ENCODE data around the gene DGKE. TPM values are rescaled to one million over a fixed set of nuclear protein-coding genes. Genes with fewer than 3 reads are reported as not detected.

DGKE gene
- total RNA-seq, 1 donor from 2014 or later = 3.1 TPM

DNA sequence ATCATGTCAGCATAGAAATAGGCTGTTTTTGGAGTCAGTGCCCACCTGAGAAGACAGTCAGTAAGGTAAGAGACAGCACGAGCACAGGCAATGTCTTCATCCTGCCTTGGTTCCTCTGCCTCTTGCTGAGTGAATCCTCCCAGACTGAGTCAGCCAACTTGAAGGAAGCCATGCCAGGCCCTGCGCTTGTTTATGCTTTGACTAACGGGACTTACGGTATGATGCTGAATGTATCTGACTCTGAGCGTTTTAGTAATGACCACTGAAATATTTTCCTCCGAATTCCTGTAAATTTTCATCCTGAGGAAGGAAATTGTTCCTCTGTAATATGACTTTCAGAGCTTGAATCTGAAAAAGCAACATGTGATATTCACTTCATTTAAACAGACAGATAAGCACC lies 18.2 kb upstream of the DGKE start:
- ATAC-seq = no peak

DNA sequence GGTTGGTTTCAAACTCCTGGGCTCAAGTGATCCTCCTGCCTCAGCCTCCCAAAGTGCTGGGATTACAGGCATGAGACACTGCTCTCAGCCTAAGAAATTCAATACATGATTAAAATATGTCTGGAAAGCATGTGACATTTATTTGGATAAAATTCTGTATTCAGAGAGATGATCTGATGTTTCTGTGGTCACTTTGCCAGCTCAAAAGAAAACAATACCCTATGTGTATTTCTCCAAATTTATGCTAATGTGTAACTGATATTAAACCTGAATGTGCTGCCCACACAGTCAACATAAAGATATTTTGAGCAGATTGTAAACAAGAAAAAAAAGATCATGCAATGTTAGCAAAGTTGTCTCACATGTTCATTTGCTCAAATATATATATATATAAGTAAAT lies 16.9 kb upstream of the DGKE start:
- no peak for ATAC-seq

GRCh38 chr17:56819030-56819429 lies 14.9 kb upstream of the DGKE start:
- ATAC-seq = no peak

DNA sequence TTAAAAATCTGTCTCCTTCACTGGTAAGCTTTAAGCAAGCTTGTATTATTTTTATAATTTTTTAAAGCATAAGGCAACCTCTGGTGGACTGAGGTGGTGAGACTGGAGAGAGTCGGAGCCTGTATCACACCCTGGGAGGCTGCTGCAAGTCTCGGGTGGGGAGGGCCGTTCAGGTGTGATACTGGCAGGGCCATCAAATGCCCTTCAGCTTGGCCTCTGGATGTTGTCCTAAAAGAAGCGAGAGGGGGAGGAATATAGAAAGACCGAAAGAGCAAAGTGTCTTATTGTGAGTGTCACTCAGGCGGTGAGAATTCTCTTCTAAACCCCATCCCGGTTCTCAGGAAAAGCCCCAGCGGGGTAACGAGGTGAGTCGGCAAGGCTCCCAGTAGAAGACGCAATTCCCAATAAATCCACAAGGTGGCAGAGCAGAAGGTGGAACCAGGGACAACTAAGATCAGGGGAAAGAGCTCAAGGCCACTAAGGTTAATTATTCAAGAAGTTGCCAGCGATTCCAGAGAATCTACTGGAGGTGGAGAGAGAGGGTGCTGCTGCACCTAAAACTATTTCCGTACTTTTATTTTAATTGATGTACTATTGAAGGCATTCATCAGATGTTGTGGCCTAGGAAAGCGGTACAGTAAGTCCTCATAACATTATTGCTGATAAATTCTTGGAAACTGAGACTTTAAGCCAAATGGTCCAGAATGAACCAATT lies 14.4 kb upstream of the DGKE start:
- ATAC-seq = peak; percentile 87

DNA sequence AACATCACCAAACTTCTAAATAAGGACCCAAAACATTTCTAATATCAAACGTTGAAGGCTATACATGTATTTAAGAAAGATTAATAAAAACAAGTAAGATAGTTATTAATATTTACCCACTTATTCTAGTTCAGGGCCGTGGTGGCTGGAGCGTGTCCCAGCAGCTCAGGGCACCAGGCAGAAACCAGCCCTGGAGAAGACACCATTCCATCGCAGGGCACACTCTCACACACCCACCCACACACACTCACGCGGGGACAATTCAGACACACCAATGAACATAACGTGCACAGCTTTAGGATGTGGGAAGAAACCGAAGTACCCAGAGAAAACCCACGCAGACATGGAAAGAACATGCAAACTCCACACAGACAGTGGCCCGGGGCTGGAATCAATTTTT lies 13.7 kb upstream of the DGKE start:
- ATAC-seq = no peak

DNA sequence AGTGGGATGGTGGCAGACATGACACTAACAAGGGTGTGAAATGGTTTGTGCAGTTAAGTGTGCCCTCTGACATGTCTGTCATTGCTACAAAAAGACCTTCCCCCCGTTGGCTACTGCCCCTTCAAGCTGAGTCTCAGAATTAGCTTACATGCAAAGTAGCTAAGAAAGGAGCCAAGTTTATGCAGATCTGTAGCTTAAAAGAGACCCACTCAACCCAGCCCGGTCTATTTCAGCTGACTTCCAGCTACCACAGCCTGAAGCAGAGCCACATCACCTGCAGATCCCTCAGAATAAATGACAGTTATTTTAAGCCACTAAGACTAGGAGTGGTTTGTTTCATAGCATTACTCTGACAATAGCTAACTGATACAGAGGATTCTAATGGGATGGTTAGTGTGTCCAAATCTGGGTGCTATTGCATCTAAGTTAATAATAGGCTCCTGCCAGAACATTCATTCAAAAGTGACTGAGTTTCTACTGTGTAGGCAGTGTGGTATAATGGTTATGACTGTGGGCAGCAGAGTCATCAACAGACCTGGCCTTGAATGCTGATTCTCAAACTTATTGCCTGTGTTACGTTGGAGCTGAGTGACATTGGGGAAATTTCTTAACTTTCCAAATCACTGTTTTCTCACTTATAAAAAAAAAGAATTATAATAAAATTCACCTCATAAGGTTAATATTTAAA lies 12.0 kb upstream of the DGKE start:
- ATAC-seq = no peak

GRCh38 chr17:56822725-56823124 lies 11.2 kb upstream of the DGKE start:
- ATAC-seq = peak; percentile 28

GRCh38 chr17:56823848-56824247 lies 10.1 kb upstream of the DGKE start:
- no peak for ATAC-seq

GRCh38 chr17:56824503-56824902 lies 9.4 kb upstream of the DGKE start:
- no peak for ATAC-seq

DNA sequence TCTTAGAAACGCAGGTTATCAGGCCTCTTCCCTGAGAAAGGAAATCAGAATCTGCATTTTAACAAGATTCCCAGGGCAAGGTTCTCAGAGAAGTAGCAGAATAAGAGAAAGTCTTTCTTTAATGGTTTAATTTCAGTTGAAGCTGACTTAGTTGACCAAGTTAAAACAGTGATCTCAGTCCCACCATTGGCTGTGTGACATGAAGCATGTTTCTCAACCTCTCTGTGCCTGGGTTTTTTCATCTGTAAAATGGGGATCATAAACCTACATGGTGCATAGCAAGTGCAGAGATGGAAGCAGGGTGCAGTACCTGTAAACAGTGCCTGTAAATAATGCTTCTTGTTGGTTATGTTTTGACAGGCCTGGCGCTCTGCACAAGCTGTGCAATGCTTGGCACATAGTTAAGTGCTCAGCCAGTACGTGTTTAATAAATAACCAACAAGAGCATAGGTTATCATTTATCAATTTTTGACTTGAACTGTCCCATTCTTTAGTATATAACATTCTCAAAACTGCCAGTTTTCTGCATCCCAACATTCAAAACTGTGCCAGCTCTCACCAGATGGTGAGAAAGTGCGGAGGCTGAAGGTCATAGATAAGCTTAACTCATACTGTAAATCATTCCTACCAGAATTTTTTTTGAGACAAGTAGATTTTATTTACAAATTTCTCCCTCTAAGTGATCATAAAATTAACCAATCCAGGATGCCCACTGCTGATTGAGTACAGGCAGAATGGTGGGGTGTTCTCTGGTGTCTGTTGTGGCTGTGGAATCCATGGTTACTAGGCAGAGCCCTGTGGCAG lies 7.1 kb upstream of the DGKE start:
- no peak for ATAC-seq

- no peak for ATAC-seq
Observed at GRCh38 chr17:56830726-56831368, 3.1 kb upstream of the DGKE start.

DNA sequence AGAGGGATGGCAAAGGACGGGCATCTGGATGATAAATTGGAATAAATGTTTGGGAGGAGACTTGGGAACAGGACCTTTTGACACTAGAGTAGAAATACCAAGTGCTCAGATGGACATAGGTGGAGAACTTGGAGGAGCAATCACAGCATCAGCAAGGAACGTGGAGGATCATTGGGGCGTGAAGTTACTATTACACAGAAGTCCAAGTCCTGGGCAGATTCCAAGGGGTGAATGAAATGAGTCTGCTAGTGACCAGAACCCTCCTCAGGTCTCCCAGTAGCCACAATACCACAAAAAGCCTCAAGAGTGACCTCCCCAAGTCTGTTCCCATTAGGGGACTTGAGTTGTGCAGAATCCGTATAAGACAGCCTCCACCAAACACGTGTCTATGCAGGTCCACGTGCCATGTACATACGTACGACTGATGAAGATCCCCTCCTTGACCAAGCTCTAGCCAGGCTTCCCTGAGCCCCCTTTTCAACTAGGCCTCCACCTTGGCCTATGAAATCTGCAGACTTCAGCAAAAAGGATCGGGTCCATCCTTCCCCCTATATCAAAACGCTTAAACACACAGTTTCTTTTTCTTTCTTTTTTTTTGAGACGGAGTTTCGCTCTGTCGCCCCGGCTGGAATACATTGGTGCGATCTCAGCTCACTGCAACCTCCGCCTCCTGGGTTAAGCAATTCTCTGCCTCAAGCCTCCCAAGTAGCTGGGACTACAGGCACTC lies 2.4 kb upstream of the DGKE start:
- ATAC-seq = no peak

DNA sequence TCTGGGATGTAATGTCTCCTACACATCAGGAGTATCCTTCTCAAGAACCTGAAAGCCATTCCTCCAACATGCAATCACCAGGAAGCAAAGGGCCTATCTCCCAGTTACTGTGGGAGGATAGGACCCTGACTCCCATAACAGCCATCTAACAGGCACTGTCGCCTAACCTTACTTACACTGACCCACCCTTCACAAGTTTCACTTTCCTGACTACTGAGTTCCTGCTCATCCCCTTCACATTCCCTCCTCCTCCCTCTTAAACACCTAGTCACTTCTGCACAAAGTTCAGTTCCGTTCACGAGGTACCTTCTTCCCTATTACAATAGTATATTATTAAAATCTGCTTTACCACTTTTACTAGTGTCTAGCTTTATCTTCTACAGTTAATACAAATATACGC lies 1.5 kb upstream of the DGKE start:
- no peak for ATAC-seq

GRCh38 chr17:56833057-56833808 lies 718 bp upstream of the DGKE start:
- peak; percentile 73 for ATAC-seq

- peak; percentile 15 for ATAC-seq
Observed at GRCh38 chr17:56834380-56835263, 671 bp downstream of the DGKE start.

DNA sequence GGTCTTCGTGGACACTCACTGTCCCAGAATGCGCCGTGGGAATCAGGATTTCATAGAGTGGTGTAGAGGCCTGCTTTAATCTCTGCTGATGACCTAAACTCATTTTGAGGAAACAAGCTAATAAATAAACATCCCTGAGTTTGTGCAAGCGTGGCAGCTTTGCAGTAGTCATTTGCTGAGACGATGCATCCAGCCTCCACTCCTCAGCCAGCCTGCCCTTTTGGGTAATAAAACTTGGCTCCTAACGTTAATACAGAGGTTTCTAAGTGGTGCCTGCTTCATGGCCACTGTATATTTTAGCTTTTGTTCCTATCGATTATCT lies 1.3 kb downstream of the DGKE start:
- ATAC-seq = no peak

- ATAC-seq = no peak
Observed at GRCh38 chr17:56838687-56839086, 4.7 kb downstream of the DGKE start.

GRCh38 chr17:56842577-56842976 lies 8.6 kb downstream of the DGKE start:
- no peak for ATAC-seq

DNA sequence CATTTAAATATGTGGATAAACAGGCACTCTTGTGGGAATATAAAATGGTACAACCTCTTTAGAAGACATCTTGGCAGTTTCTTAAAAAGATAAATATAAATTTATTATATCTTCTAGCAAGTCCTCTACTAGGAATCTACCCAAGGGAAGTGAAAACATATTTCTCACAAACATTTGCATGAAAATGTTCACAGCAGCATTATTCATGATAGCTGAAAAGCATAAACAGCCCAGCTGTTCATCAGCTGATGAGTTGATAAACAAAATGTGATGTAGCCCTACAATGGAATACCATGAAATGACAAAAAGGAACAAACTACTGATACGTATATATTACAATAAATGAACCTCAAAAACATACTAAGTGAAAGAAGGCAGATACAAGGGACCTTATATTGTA lies 12.0 kb downstream of the DGKE start:
- ATAC-seq = no peak

- ATAC-seq = no peak
Observed at GRCh38 chr17:56847106-56847505, 13.2 kb downstream of the DGKE start.

- ATAC-seq = no peak
Observed at GRCh38 chr17:56849131-56849530, 15.2 kb downstream of the DGKE start.

Measured in esophagus mucosa (tissue), 1 donor.